ENCODE results near the gene ZNF143.
"Not testable (repeated sequence)": the region's sequence is repeated elsewhere in the genome, so short reads cannot be mapped to it uniquely, and the experiment has no call there.

The ZNF143 gene

GRCh38 chr11:9448576-9449352 lies 12.0 kb upstream of the ZNF143 start:
- Histone ChIP-seq H3K4me2 (no peak overlapping the region), H3K4me3 (IDR thresholded peaks at IDR 0.05; ENCODE audit: insufficient read depth, low read depth, low read length) (no peak overlapping the region), H3K27me3 (ENCODE audit: insufficient read depth, low read depth) (no peaks in the 10 kb centered on the region), H3K79me2 (ENCODE audit: insufficient read depth, low read depth) (no peaks in the 10 kb centered on the region), H2AFZ (ENCODE audit: low read depth) (no peak overlapping the region), H3K9ac (no peak overlapping the region), H4K20me1 (ENCODE audit: insufficient read depth) (no peaks in the 10 kb centered on the region), H3K27ac (no peak overlapping the region), H3K36me3 (ENCODE audit: insufficient read depth) (no peaks in the 10 kb centered on the region), H3K4me1 (ENCODE audit: low read depth, poor library complexity, severe bottlenecking) (no peaks in the 10 kb centered on the region)
- no peak for TF ChIP-seq CTCF (conservative IDR thresholded peaks at IDR 0.05; ENCODE audit: low read depth, low read length)

GRCh38 chr11:9452023-9452422 lies 8.8 kb upstream of the ZNF143 start:
- H3K4me3 ChIP-seq (IDR thresholded peaks at IDR 0.05; ENCODE audit: insufficient read depth, low read depth, low read length); H3K4me1 ChIP-seq (ENCODE audit: low read depth, poor library complexity, severe bottlenecking); H3K79me2 ChIP-seq (ENCODE audit: insufficient read depth, low read depth); H3K27me3 ChIP-seq (ENCODE audit: insufficient read depth, low read depth); H3K36me3 ChIP-seq (ENCODE audit: insufficient read depth); H3K4me2 ChIP-seq; H2AFZ ChIP-seq (ENCODE audit: low read depth); H4K20me1 ChIP-seq (ENCODE audit: insufficient read depth); H3K9ac ChIP-seq; H3K27ac ChIP-seq: not testable (repeated sequence)

- Histone ChIP-seq H3K27me3 (ENCODE audit: insufficient read depth, low read depth) (no peaks in the 10 kb centered on the region), H3K4me1 (ENCODE audit: low read depth, poor library complexity, severe bottlenecking) (no peaks in the 10 kb centered on the region), H2AFZ (ENCODE audit: low read depth) (no peak overlapping the region), H3K27ac (no peak overlapping the region), H3K4me3 (IDR thresholded peaks at IDR 0.05; ENCODE audit: insufficient read depth, low read depth, low read length) (no peak overlapping the region), H3K9ac (no peak overlapping the region), H3K79me2 (ENCODE audit: insufficient read depth, low read depth) (peaks cover 10% of the 10 kb centered on the region; the same call in 1 of the 2 replicates), H3K4me2 (no peak overlapping the region), H3K36me3 (ENCODE audit: insufficient read depth) (no peaks in the 10 kb centered on the region), H4K20me1 (ENCODE audit: insufficient read depth) (no peaks in the 10 kb centered on the region)
- no peak for TF ChIP-seq CTCF (conservative IDR thresholded peaks at IDR 0.05; ENCODE audit: low read depth, low read length)
Measured at GRCh38 chr11:9455722-9456121, 5.1 kb upstream of the ZNF143 start.

- Histone ChIP-seq H3K4me3 (IDR thresholded peaks at IDR 0.05; ENCODE audit: insufficient read depth, low read depth, low read length) (no peak overlapping the region), H3K79me2 (ENCODE audit: insufficient read depth, low read depth) (peaks cover 35% of the 10 kb centered on the region), H3K27ac (peak overlapping the region; percentile 82), H3K27me3 (ENCODE audit: insufficient read depth, low read depth) (no peaks in the 10 kb centered on the region), H3K4me2 (peak overlapping the region; percentile 52), H2AFZ (ENCODE audit: low read depth) (peak overlapping the region; percentile 34; the same call in 1 of the 2 replicates), H4K20me1 (ENCODE audit: insufficient read depth) (no peaks in the 10 kb centered on the region), H3K9ac (peak overlapping the region; percentile 92), H3K36me3 (ENCODE audit: insufficient read depth) (no peaks in the 10 kb centered on the region), H3K4me1 (ENCODE audit: low read depth, poor library complexity, severe bottlenecking) (peaks cover 18% of the 10 kb centered on the region)
- TF ChIP-seq CTCF (conservative IDR thresholded peaks at IDR 0.05; ENCODE audit: low read depth, low read length): no peak
Measured at GRCh38 chr11:9459667-9460321, 1.0 kb upstream of the ZNF143 start.

All from KMS-11 (cell line).